Thyroid gland (tissue), 4 donors: ENCODE data around the gene TRAPPC1. TPM values are rescaled to one million over a fixed set of nuclear protein-coding genes. Genes with fewer than 3 reads are reported as not detected.
A peak's percentile ranks its signal among the peaks of the same experiment; 100 is the strongest.

Source experiments
- DNase-seq, 2 donors: peaks; one replicate each; pipeline ENCODE4 v3.0.0-alpha.2; 2019
- H3K27ac ChIP-seq, 3 donors: fragments of 200-600 bp; sonication (generic); 1 replicate in 2 of 3; 2 replicates in 1 of 3; pipeline ENCODE4 v1.5.1; 2016 to 2019; ENCODE audit warnings: mild to moderate bottlenecking in 1 of 3, moderate library complexity in 1 of 3
- H3K27me3 ChIP-seq: fragments of 200-600 bp; sonication (generic); one replicate; pipeline ENCODE4 v1.5.1; 2019
- H3K36me3 ChIP-seq, 2 donors: fragments of 200-600 bp; sonication (generic); one replicate each; pipeline ENCODE4 v1.5.1; 2016 to 2019
- H3K4me1 ChIP-seq, 2 donors: fragments of 200-600 bp; sonication (generic); one replicate each; pipeline ENCODE4 v1.5.1; 2017 to 2019
- H3K4me3 ChIP-seq, 3 donors: fragments of 200-600 bp; sonication (generic); replicated peaks in 1 of 3; 1 replicate in 2 of 3; 2 replicates in 1 of 3; pipeline ENCODE4 v1.5.1; 2016; ENCODE audit warnings: mild to moderate bottlenecking in 1 of 3
- H3K9me3 ChIP-seq: fragments of 200-600 bp; sonication (generic); one replicate; pipeline ENCODE4 v1.5.1; 2017
- CTCF ChIP-seq, 6 experiments: fragments of 200-600 bp in 3 of 6; fragments of 450-650 bp in 3 of 6; sonication (generic) in 3 of 6; IDR thresholded peaks; one replicate each; pipeline ENCODE4 v1.5.1; 2016 to 2019; ENCODE audit warnings: antibody characterized with exemption in 6 of 6, mild to moderate bottlenecking in 2 of 6, inconsistent platforms in 1 of 6, moderate library complexity in 1 of 6
- POLR2A ChIP-seq, 2 donors: fragments of 450-650 bp; IDR thresholded peaks; one replicate each; pipeline ENCODE4 v1.6.1; 2017; ENCODE audit warnings: antibody characterized with exemption in 2 of 2, mild to moderate bottlenecking in 2 of 2, moderate library complexity in 1 of 2
- WGBS, 2 donors: methylation state at CpG; one replicate each; pipeline ENCODE4 v1.1.5; 2017; 5-methylcytosine and 5-hydroxymethylcytosine counted together
- intact Hi-C: fragments of 100-400 bp; cut with DNase I; formaldehyde crosslinking; loops from one replicate; pipeline ENCODE4 v1.15.1; 2023
- total RNA-seq, 4 donors: library from RNA; depleted of rRNA; stranded (reverse); fragments of >200 nt; gene quantifications; one replicate each; pipeline ENCODE4 v1.2.3, GENCODE V29; 2016

Gene TRAPPC1, protein sequence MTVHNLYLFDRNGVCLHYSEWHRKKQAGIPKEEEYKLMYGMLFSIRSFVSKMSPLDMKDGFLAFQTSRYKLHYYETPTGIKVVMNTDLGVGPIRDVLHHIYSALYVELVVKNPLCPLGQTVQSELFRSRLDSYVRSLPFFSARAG
- total RNA-seq, result 10 to 100 TPM; 40.2 to 59.0 (median 53.4) TPM

DNA sequence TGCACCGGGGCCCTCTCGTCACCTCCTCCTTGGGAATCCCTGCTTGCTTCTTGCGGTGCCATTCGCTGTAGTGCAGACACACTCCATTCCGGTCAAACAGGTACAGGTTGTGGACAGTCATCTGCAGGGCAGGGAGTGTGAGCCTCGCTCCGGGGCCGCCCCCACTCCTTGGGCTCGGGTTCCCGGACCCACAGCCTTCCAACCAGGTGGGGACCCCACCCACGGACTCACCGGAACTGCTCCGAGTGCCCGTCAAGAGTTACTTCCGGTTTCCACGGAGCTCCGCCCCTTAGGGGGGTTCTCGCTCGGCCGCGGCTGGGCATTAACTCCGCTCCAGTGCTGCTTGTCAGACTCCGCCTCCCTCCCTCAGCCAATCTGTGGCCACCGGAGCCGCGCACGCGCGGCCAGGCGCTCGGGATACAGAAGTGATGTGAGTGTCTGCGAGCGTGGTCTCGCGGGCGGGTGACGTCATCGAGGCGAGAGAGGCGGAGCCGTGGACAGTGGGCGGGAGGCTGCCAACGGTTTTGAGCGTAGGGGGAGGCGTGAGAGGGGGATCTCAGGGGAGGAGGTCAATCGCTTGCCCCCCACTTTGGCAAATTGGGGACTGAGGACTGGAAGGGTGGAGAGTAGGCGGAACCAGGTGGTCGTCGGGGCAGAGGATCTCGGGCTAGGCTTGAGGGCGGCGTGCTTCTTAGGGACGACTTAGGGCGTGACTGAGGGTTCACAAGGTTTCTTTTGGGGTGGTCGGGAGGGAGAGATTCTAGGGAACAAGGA, at the start of gene TRAPPC1, which contains the start of gene CNTROB:
TSS of gene TRAPPC1 (minus strand) at position 238 of the 774 bp plus-strand sequence. CDS start at position 121, 117 bp downstream.
TSS of gene CNTROB (plus strand) at position 498 of the 774 bp plus-strand sequence. CDS start 874 bp downstream, outside the sequence.
- H3K27ac ChIP-seq, result peak within 1 kb of the TSS in 2 of 3 donors; percentile 38 to 64
- H3K27me3 ChIP-seq, result no peaks in the 10 kb centered on the region
- peak within 1 kb of the TSS; percentile 61 to 82 (median 70) for H3K4me3 ChIP-seq
- H3K9me3 ChIP-seq, result no peaks in the 10 kb centered on the region
- 1 to 2% methylated on average over 20 to 25 of the region's 55 CpGs for WGBS, 2 donors
- intact Hi-C loops, result no loop called here
- peaks cover 20 to 23% of the 10 kb centered on the region in 2 donors for H3K4me1 ChIP-seq
- peaks cover 6 to 9% of the 10 kb centered on the region in 2 donors for H3K36me3 ChIP-seq
- peak; percentile 100 for DNase-seq
- TF ChIP-seq POLR2A (IDR thresholded peaks at IDR 0.05) (peak; percentile 21 to 77), CTCF (IDR thresholded peaks at IDR 0.05) (no peak)

- Histone ChIP-seq H3K27ac (no peak overlapping the region), H3K36me3 (no peaks in the 10 kb centered on the region), H3K27me3 (no peaks in the 10 kb centered on the region), H3K9me3 (no peaks in the 10 kb centered on the region), H3K4me3 (no peak overlapping the region), H3K4me1 (no peaks in the 10 kb centered on the region)
- intact Hi-C loops, result no loop called here
- 91 to 93% methylated on average over 5 of the region's 5 CpGs for WGBS, 2 donors
- TF ChIP-seq POLR2A (IDR thresholded peaks at IDR 0.05), result no peak
- DNase-seq, result no peak
Measured at GRCh38 chr17:7977805-7978204, 46.1 kb upstream of the TRAPPC1 start.

- Histone ChIP-seq H3K36me3 (no peaks in the 10 kb centered on the region), H3K4me1 (no peaks in the 10 kb centered on the region), H3K9me3 (no peaks in the 10 kb centered on the region), H3K27ac (no peak overlapping the region), H3K4me3 (no peak overlapping the region), H3K27me3 (no peaks in the 10 kb centered on the region)
- WGBS, 2 donors, result 83 to 89% methylated on average over 4 of the region's 4 CpGs
- intact Hi-C loops, result no loop called here
- no peak for DNase-seq
- no peak for TF ChIP-seq CTCF (IDR thresholded peaks at IDR 0.05)
- no peak for TF ChIP-seq POLR2A (IDR thresholded peaks at IDR 0.05)
Measured at GRCh38 chr17:7977039-7977438, 45.3 kb upstream of the TRAPPC1 start.

GRCh38 chr17:7974638-7975131, 42.9 kb upstream of the TRAPPC1 start:
- DNase-seq, result no peak
- no peaks in the 10 kb centered on the region for H3K27me3 ChIP-seq
- intact Hi-C loops, result no loop called here
- no peaks in the 10 kb centered on the region for H3K4me1 ChIP-seq
- H3K36me3 ChIP-seq, result no peaks in the 10 kb centered on the region
- H3K9me3 ChIP-seq, result no peaks in the 10 kb centered on the region
- H3K4me3 ChIP-seq, result no peak overlapping the region
- no peak for TF ChIP-seq POLR2A (IDR thresholded peaks at IDR 0.05)
- no peak for TF ChIP-seq CTCF (IDR thresholded peaks at IDR 0.05)
- H3K27ac ChIP-seq, result no peak overlapping the region

DNA sequence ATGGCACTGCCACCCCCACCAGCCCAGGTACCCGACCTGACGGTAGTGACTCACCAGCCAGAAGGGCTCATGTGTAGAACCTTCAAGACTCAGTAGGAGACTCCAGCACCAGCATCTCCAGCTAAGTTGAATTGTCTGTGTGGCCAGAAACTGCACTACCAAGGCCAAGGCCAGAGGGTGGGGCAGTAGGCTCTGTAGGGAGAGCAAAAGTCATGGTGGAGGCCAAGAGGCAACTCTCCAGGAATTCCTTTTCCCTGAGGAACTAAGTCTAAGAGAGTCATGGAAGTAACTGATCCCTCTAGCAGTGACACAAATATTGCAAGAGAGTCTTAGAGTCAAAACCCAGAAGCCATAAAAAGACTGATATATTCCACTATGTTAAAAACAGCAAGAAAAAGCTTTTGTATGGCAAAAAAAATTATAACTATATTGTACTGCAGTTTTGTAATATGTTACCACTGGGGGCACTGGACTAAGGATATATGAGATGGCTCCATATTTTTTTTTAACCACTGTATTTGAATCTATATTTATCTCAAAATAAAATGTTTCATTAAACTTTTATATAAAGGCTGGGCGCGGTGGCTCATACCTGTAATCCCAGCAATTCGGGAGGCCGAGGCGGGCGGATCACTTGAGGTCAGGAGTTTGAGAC, 40.5 kb upstream of the TRAPPC1 start:
- intact Hi-C loops, result no loop called here
- Histone ChIP-seq H3K36me3 (no peaks in the 10 kb centered on the region), H3K4me1 (no peaks in the 10 kb centered on the region), H3K9me3 (no peaks in the 10 kb centered on the region), H3K27me3 (no peaks in the 10 kb centered on the region), H3K27ac (no peak overlapping the region), H3K4me3 (no peak overlapping the region)
- no peak for DNase-seq
- TF ChIP-seq POLR2A (IDR thresholded peaks at IDR 0.05), result no peak
- no peak for TF ChIP-seq CTCF (IDR thresholded peaks at IDR 0.05)
- WGBS, 2 donors, result 93 to 95% methylated on average over 6 to 8 of the region's 8 CpGs
